ENCODE data around the gene TMEM9. TPM values are rescaled to one million over a fixed set of nuclear protein-coding genes. Genes with fewer than 3 reads are reported as not detected.

The TMEM9 gene
- total and polyA plus RNA-seq, 2 donors (not counting 3 experiments of a cell fraction or from before 2014, with no cell fraction given), result 39.3 to 96.1 TPM

DNA sequence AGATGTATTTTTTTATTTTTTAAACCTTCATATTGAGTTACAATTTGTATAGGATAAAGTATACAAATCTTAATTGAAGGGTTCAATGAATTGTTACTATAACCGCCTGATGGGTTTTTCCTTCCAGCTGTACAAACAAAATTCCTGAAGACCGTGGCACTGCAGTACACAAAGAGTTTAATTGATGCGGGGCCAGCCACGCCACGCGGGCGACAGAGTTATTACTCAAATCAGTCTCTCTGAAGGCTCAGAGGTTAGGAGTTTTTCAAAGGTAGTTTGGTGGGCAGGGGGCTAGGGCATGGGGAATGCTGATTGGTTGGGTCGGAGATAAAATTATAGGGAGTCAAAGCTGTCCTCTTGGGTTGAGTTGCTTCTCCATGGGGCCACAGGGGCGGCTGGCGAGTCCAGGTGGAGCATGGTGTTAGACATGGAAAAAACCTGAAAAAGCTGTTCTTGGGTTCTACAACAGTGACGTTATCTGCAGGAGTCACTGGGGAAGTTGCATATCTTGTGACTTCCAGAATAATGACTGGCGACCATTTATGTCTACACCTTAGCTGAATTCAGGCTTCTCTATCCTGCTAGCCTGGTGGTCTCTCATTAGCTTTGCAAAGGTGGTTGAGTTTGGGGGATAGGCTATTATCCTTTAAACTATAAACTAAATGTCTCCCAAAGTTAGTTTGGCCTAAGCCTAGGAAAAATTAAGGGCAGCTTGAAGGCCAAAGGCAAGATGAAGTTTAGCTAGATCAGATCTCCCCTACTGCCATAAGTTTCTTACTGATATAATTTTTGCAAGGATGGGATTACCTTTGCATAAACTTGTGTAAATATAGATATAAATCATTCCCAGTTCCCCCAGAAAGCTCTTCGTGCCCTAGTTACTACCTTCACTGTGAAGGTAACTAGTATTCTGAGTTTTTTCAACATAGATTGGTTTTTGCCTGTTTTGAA lies 13.0 kb upstream of the TMEM9 start:
- Histone ChIP-seq H3K9me3 (replicated peaks; ENCODE audit: control insufficient read depth, insufficient read depth, low read length) (no peaks in the 10 kb centered on the region), H2AFZ (ENCODE audit: low read depth, low read length) (no peak overlapping the region), H3K4me3 (replicated peaks in 1 of 3; ENCODE audit: insufficient read depth in 1 of 3, low read depth in 1 of 3, low read length in 3 of 3) (no peak overlapping the region), H3K36me3 (ENCODE audit: control insufficient read depth in 2 of 2, extremely low read depth in 1 of 2, insufficient read depth in 2 of 2, low read length in 2 of 2) (no peaks in the 10 kb centered on the region), H3K9me1 (replicated peaks; ENCODE audit: control insufficient read depth, extremely low read depth, insufficient read depth, low read length) (no peaks in the 10 kb centered on the region), H4K20me1 (replicated peaks; ENCODE audit: control insufficient read depth, extremely low read depth, insufficient read depth, low read length) (no peaks in the 10 kb centered on the region), H3K4me2 (ENCODE audit: insufficient read depth, low read length) (no peak overlapping the region), H3K4me1 (ENCODE audit: control insufficient read depth, extremely low read depth, insufficient read depth, low read length) (peaks cover 9% of the 10 kb centered on the region), H3K27ac (ENCODE audit: insufficient read depth, low read depth, low read length) (no peak overlapping the region), H3K79me2 (ENCODE audit: control insufficient read depth, insufficient read depth, low read length) (no peaks in the 10 kb centered on the region), H3K27me3 (ENCODE audit: control insufficient read depth in 2 of 2, insufficient read depth in 2 of 2, low read length in 2 of 2) (peaks cover 14 to 19% of the 10 kb centered on the region in 2 experiments), H3K9ac (replicated peaks; ENCODE audit: extremely low read depth, insufficient read depth, low read length) (no peak overlapping the region)
- ChIA-PET CTCF (interaction anchor here (1.9 kb wide), 1 partner anchor 18 kb away, joined by 9 read pairs; no protein-coding TSS in a partner anchor), POLR2A (no interaction called here)
- FAIRE-seq (no peak), DNase-seq (ENCODE audit: low read depth, low spot score) (no peak)
- intact Hi-C loops (cut with micrococcal nuclease), result no loop called here
- TF ChIP-seq MYC (IDR thresholded peaks at IDR 0.05; ENCODE audit: low read depth, low read length) (no peak), EZH2 (IDR thresholded peaks at IDR 0.05; ENCODE audit: borderline replicate concordance, low read depth, low read length, severe bottlenecking) (no peak), POLR2A (IDR thresholded peaks at IDR 0.05; ENCODE audit: low read depth, low read length) (no peak), POLR2AphosphoS5 (IDR thresholded peaks at IDR 0.05; ENCODE audit: insufficient read depth, low read depth, low read length) (no peak), JUN (IDR thresholded peaks at IDR 0.05; ENCODE audit: borderline replicate concordance, insufficient read depth, insufficient read length, low read depth) (no peak), GATA2 (IDR thresholded peaks at IDR 0.05; ENCODE audit: insufficient read depth, insufficient read length, low read depth, low read length) (no peak), FOS (IDR thresholded peaks at IDR 0.05; ENCODE audit: borderline replicate concordance, insufficient read depth, low read length) (no peak)
- TF ChIP-seq, protein P1, sequence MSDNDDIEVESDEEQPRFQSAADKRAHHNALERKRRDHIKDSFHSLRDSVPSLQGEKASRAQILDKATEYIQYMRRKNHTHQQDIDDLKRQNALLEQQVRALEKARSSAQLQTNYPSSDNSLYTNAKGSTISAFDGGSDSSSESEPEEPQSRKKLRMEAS (IDR thresholded peaks at IDR 0.05; ENCODE audit: insufficient read depth, insufficient read length), result no peak
- TF ChIP-seq, protein P2, sequence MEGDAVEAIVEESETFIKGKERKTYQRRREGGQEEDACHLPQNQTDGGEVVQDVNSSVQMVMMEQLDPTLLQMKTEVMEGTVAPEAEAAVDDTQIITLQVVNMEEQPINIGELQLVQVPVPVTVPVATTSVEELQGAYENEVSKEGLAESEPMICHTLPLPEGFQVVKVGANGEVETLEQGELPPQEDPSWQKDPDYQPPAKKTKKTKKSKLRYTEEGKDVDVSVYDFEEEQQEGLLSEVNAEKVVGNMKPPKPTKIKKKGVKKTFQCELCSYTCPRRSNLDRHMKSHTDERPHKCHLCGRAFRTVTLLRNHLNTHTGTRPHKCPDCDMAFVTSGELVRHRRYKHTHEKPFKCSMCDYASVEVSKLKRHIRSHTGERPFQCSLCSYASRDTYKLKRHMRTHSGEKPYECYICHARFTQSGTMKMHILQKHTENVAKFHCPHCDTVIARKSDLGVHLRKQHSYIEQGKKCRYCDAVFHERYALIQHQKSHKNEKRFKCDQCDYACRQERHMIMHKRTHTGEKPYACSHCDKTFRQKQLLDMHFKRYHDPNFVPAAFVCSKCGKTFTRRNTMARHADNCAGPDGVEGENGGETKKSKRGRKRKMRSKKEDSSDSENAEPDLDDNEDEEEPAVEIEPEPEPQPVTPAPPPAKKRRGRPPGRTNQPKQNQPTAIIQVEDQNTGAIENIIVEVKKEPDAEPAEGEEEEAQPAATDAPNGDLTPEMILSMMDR (IDR thresholded peaks at IDR 0.05; ENCODE audit: extremely low read depth in 1 of 2, insufficient read depth in 1 of 2, low read depth in 1 of 2, low read length in 2 of 2), result no peak
- dilution Hi-C loops (cut with MboI; ENCODE audit: extremely low pct_ligation_motif_present, low sequenced_read_pairs), result no loop called here
- no TSS peak for BruUV-seq (replicated peaks)
